ENCODE measurements around the gene TTC39A.

The TTC39A gene

DNA sequence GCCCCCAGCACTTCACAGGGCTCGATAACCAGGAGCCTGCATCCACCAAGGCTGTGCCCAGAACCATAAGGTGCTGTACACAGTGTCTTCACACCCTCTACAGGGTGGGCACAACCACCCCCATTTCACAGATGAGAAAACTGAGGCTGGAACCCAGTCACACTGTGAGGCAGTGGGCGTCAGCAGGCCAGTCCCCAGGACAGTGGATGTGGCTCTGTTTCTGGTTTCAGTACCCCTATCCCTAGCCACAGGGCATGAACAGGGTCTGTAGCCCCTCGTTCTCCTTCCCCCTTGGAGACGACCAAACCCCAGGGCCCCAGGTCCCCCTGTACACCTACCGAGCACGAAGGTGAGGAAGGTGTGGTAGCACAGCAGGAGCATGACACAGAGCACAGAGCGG, 27.6 kb downstream of the TTC39A start:
- Histone ChIP-seq H3K4me1 (ENCODE audit: low read length) (no peaks in the 10 kb centered on the region), H3F3A (ENCODE audit: insufficient read depth, low read length) (no peaks in the 10 kb centered on the region), H4K20me1 (ENCODE audit: insufficient read depth, low read length) (no peaks in the 10 kb centered on the region), H3K27me3 (replicated peaks; ENCODE audit: insufficient read depth, low read length) (no peaks in the 10 kb centered on the region), H2AFZ (ENCODE audit: low read length) (no peak overlapping the region), H3K27ac (ENCODE audit: low read length) (no peak overlapping the region), H3K9me2 (replicated peaks; ENCODE audit: insufficient read depth, low read length) (no peaks in the 10 kb centered on the region), H3K9ac (ENCODE audit: low read length) (no peak overlapping the region), H3K36me3 (replicated peaks; ENCODE audit: insufficient read depth, low read length) (no peaks in the 10 kb centered on the region), H3K4me2 (ENCODE audit: low read depth, low read length) (no peak overlapping the region), H3K4me3 (ENCODE audit: low read length) (no peak overlapping the region), H3K9me3 (replicated peaks; ENCODE audit: insufficient read depth, low read length) (no peaks in the 10 kb centered on the region), H3K79me2 (ENCODE audit: low read length) (no peaks in the 10 kb centered on the region)
- DNase-seq: no peak
- TF ChIP-seq EZH2 (optimal IDR thresholded peaks at IDR 0.05; ENCODE audit: low read depth, low read length) (no peak), EZH2phosphoT487 (IDR thresholded peaks at IDR 0.05; ENCODE audit: low read length) (no peak)
- TF ChIP-seq, protein P1, sequence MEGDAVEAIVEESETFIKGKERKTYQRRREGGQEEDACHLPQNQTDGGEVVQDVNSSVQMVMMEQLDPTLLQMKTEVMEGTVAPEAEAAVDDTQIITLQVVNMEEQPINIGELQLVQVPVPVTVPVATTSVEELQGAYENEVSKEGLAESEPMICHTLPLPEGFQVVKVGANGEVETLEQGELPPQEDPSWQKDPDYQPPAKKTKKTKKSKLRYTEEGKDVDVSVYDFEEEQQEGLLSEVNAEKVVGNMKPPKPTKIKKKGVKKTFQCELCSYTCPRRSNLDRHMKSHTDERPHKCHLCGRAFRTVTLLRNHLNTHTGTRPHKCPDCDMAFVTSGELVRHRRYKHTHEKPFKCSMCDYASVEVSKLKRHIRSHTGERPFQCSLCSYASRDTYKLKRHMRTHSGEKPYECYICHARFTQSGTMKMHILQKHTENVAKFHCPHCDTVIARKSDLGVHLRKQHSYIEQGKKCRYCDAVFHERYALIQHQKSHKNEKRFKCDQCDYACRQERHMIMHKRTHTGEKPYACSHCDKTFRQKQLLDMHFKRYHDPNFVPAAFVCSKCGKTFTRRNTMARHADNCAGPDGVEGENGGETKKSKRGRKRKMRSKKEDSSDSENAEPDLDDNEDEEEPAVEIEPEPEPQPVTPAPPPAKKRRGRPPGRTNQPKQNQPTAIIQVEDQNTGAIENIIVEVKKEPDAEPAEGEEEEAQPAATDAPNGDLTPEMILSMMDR (IDR thresholded peaks at IDR 0.05; ENCODE audit: low read length): no peak

DNA sequence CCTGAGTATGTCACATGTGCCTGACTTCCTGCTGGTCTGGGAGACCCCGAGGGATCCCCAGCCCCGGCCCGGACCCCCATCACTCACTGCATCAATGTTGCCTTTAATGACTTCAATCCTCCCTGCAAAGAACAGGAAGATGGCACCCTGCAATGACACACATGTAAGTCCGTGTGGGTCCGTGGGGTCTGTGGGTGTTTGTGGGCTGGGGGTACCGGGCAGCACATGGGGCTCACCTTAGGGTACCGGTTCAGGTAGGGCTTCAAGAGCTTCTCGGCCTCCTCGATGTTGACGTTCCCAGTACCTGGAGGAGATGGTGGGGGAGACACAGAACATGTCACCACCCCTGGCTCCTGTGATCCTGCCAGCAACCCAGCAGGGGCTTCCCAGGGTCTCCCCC, 28.1 kb downstream of the TTC39A start:
- Histone ChIP-seq H3K4me2 (ENCODE audit: low read depth, low read length) (no peak overlapping the region), H3K9ac (ENCODE audit: low read length) (no peak overlapping the region), H3F3A (ENCODE audit: insufficient read depth, low read length) (no peaks in the 10 kb centered on the region)

DNA sequence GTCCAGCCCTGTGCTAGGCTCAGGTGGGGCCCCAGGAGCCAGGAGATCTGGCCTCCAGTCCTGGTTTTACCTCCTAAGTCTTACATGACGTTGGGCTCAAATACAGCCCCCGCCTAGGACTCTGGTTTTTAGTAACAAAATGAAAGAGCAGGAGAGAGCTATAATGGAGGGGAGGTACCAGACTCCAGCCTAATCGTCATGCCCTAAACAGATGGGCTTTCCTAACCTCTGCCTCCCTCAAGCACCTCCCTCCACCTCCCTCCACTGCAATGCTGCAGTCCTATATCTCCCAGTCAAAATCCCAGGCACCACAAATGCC, 28.6 kb downstream of the TTC39A start:
- no peak overlapping the region for H3K4me2 ChIP-seq (ENCODE audit: low read depth, low read length)
- DNase-seq: no peak

More for the DNA sequence above, 28.1 kb downstream of the TTC39A start:
- Histone ChIP-seq H3K9me2 (replicated peaks; ENCODE audit: insufficient read depth, low read length) (no peaks in the 10 kb centered on the region), H3K9me3 (replicated peaks; ENCODE audit: insufficient read depth, low read length) (no peaks in the 10 kb centered on the region), H3K79me2 (ENCODE audit: low read length) (no peaks in the 10 kb centered on the region), H4K20me1 (ENCODE audit: insufficient read depth, low read length) (no peaks in the 10 kb centered on the region), H3K36me3 (replicated peaks; ENCODE audit: insufficient read depth, low read length) (no peaks in the 10 kb centered on the region), H3K27me3 (replicated peaks; ENCODE audit: insufficient read depth, low read length) (no peaks in the 10 kb centered on the region), H3K27ac (ENCODE audit: low read length) (no peak overlapping the region), H3K4me1 (ENCODE audit: low read length) (no peaks in the 10 kb centered on the region), H2AFZ (ENCODE audit: low read length) (no peak overlapping the region), H3K4me3 (ENCODE audit: low read length) (no peak overlapping the region)
- TF ChIP-seq EZH2phosphoT487 (IDR thresholded peaks at IDR 0.05; ENCODE audit: low read length) (no peak), EZH2 (optimal IDR thresholded peaks at IDR 0.05; ENCODE audit: low read depth, low read length) (no peak)
- TF ChIP-seq, protein P1 (IDR thresholded peaks at IDR 0.05; ENCODE audit: low read length): no peak
- no peak for DNase-seq

GRCh38 chr1:51301152-51301843, 29.1 kb downstream of the TTC39A start:
- no peaks in the 10 kb centered on the region for H3K36me3 ChIP-seq (replicated peaks; ENCODE audit: insufficient read depth, low read length)
- DNase-seq: no peak
- 0 out of 2 replicates have a peak, but pooled peaks cover 4% of the 10 kb centered on the region for H3K4me1 ChIP-seq (ENCODE audit: low read length)
- no peak overlapping the region for H3K4me3 ChIP-seq (ENCODE audit: low read length)
- no peaks in the 10 kb centered on the region for H3F3A ChIP-seq (ENCODE audit: insufficient read depth, low read length)
- H2AFZ ChIP-seq (ENCODE audit: low read length): 0 out of 2 replicates have a peak overlapping the region, but pooled peaks have one; percentile 10
- H3K27me3 ChIP-seq (replicated peaks; ENCODE audit: insufficient read depth, low read length): no peaks in the 10 kb centered on the region
- H3K27ac ChIP-seq (ENCODE audit: low read length): no peak overlapping the region
- TF ChIP-seq EZH2phosphoT487 (IDR thresholded peaks at IDR 0.05; ENCODE audit: low read length): no peak
- no peak for TF ChIP-seq EZH2 (optimal IDR thresholded peaks at IDR 0.05; ENCODE audit: low read depth, low read length)
- TF ChIP-seq, protein P1 (IDR thresholded peaks at IDR 0.05; ENCODE audit: low read length): no peak
- no peak overlapping the region for H3K4me2 ChIP-seq (ENCODE audit: low read depth, low read length)
- no peaks in the 10 kb centered on the region for H3K9me2 ChIP-seq (replicated peaks; ENCODE audit: insufficient read depth, low read length)
- no peaks in the 10 kb centered on the region for H3K9me3 ChIP-seq (replicated peaks; ENCODE audit: insufficient read depth, low read length)
- H3K9ac ChIP-seq (ENCODE audit: low read length): no peak overlapping the region
- H3K79me2 ChIP-seq (ENCODE audit: low read length): no peaks in the 10 kb centered on the region
- no peaks in the 10 kb centered on the region for H4K20me1 ChIP-seq (ENCODE audit: insufficient read depth, low read length)

More for the DNA sequence above, 28.6 kb downstream of the TTC39A start:
- no peak overlapping the region for H3K27ac ChIP-seq (ENCODE audit: low read length)
- no peak for TF ChIP-seq EZH2phosphoT487 (IDR thresholded peaks at IDR 0.05; ENCODE audit: low read length)
- H2AFZ ChIP-seq (ENCODE audit: low read length): no peak overlapping the region
- no peaks in the 10 kb centered on the region for H3K36me3 ChIP-seq (replicated peaks; ENCODE audit: insufficient read depth, low read length)
- no peaks in the 10 kb centered on the region for H3F3A ChIP-seq (ENCODE audit: insufficient read depth, low read length)
- H3K9ac ChIP-seq (ENCODE audit: low read length): no peak overlapping the region
- H3K4me3 ChIP-seq (ENCODE audit: low read length): no peak overlapping the region
- no peaks in the 10 kb centered on the region for H3K27me3 ChIP-seq (replicated peaks; ENCODE audit: insufficient read depth, low read length)
- no peaks in the 10 kb centered on the region for H4K20me1 ChIP-seq (ENCODE audit: insufficient read depth, low read length)
- no peaks in the 10 kb centered on the region for H3K9me2 ChIP-seq (replicated peaks; ENCODE audit: insufficient read depth, low read length)
- H3K4me1 ChIP-seq (ENCODE audit: low read length): no peaks in the 10 kb centered on the region
- no peaks in the 10 kb centered on the region for H3K79me2 ChIP-seq (ENCODE audit: low read length)
- H3K9me3 ChIP-seq (replicated peaks; ENCODE audit: insufficient read depth, low read length): no peaks in the 10 kb centered on the region

Data from MM.1S (cell line).